Loucy (cell line): ENCODE results near the gene HLX.

Experiments
- H2AFZ ChIP-seq: fragments of 200-600 bp; sonication (generic); 2 replicates; pipeline ENCODE4 v1.6.0; 2016; ENCODE audit warnings: antibody characterized with exemption, mild to moderate bottlenecking, low read length, moderate library complexity
- H3F3A ChIP-seq: fragments of 200-600 bp; 2 replicates; pipeline ENCODE4 v1.6.0; 2016; ENCODE audit warnings: antibody characterized with exemption, low read depth, mild to moderate bottlenecking
- H3K27me3 ChIP-seq: fragments of 200-600 bp; sonication (generic); 2 replicates; pipeline ENCODE4 v1.6.1; 2014; ENCODE audit warnings: low read length, mild to moderate bottlenecking; ENCODE audit not compliant: insufficient read depth, poor library complexity, severe bottlenecking
- H3K36me3 ChIP-seq: fragments of 200-600 bp; sonication (generic); 2 replicates; pipeline ENCODE4 v1.6.1; 2016; ENCODE audit warnings: low read length; ENCODE audit not compliant: insufficient read depth
- H3K4me1 ChIP-seq: fragments of 200-600 bp; sonication (generic); 2 replicates; pipeline ENCODE4 v1.5.1; 2014; ENCODE audit warnings: low read length, mild to moderate bottlenecking; ENCODE audit not compliant: insufficient read depth, poor library complexity, severe bottlenecking
- H3K4me2 ChIP-seq: fragments of 200-600 bp; sonication (generic); 2 replicates; pipeline ENCODE4 v1.6.0; 2014; ENCODE audit warnings: antibody characterized with exemption, low read length, low read depth, mild to moderate bottlenecking; ENCODE audit not compliant: poor library complexity, severe bottlenecking
- H3K4me3 ChIP-seq: fragments of 200-600 bp; sonication (generic); 2 replicates; pipeline ENCODE4 v1.5.1; 2014; ENCODE audit warnings: low read length, mild to moderate bottlenecking, mixed read lengths; ENCODE audit not compliant: poor library complexity, severe bottlenecking
- H3K79me2 ChIP-seq: fragments of 200-600 bp; sonication (generic); 2 replicates; pipeline ENCODE4 v1.6.1; 2014; ENCODE audit warnings: low read length; ENCODE audit not compliant: insufficient read depth
- H3K9ac ChIP-seq: fragments of 200-600 bp; sonication (generic); 2 replicates; pipeline ENCODE4 v1.6.0; 2014; ENCODE audit warnings: mild to moderate bottlenecking, low read depth, low read length, moderate library complexity; ENCODE audit not compliant: poor library complexity, severe bottlenecking
- H3K9me2 ChIP-seq: fragments of 200-600 bp; sonication (generic); replicated peaks from 2 replicates; pipeline ENCODE4 v1.6.1; 2016; ENCODE audit warnings: low read depth, low read length, mixed read lengths
- H3K9me3 ChIP-seq: fragments of 200-600 bp; sonication (generic); 2 replicates; pipeline ENCODE4 v1.6.1; 2014; ENCODE audit warnings: mild to moderate bottlenecking, antibody characterized with exemption, low read length, low read depth; ENCODE audit not compliant: insufficient read depth
- H4K20me1 ChIP-seq: fragments of 200-600 bp; sonication (generic); 2 replicates; pipeline ENCODE4 v1.6.0; 2014; ENCODE audit warnings: antibody characterized with exemption, low read length, mild to moderate bottlenecking; ENCODE audit not compliant: insufficient read depth, poor library complexity, severe bottlenecking
- EZH2phosphoT487 ChIP-seq: fragments of 200-600 bp; IDR thresholded peaks from 2 replicates; pipeline ENCODE4 v1.6.1; 2018; ENCODE audit warnings: antibody characterized with exemption, mild to moderate bottlenecking, moderate library complexity, borderline replicate concordance
- TF ChIP-seq, protein P1 (sequence below): fragments of 200-600 bp; sonication (generic); conservative IDR thresholded peaks from 2 replicates; pipeline ENCODE4 v1.5.1; 2014; ENCODE audit warnings: mild to moderate bottlenecking, antibody characterized with exemption, low read length

Gene HLX

DNA sequence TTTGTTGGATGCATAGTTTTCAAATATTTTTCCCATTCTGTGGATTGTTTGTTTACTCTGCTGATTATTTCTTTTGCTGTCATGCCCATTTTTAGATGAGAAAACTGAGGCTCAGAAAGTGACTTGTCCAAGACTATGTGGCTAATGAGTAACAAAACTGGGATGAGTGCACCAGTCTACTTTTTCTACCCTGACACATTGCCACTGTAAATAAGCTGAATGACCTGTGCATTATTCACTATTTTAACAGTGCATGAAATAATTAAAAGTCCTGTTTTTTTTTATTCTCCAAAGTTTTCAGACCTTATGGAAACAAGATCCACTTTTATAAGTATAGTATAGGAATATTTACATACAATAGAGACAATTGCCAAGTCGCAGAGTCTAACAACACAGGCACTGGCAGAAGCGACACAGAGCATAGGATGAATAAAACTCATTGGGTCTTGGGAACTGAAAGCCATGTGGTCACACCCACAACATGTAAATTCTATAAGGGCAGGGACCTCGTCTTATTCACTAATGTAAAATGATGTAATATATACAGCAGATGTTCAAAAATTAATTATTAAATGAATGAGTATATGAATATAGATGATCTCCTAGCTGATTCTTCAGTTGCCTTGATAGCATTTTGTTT is 45.2 kb downstream of the HLX start:
- Histone ChIP-seq H2AFZ (no peak overlapping the region), H3F3A (no peaks in the 10 kb centered on the region), H3K4me2 (no peak overlapping the region), H3K36me3 (no peaks in the 10 kb centered on the region), H3K79me2 (no peaks in the 10 kb centered on the region), H3K4me3 (no peak overlapping the region), H3K9me2 (no peaks in the 10 kb centered on the region), H3K9me3 (no peaks in the 10 kb centered on the region), H3K27me3 (no peaks in the 10 kb centered on the region), H4K20me1 (no peaks in the 10 kb centered on the region), H3K9ac (no peak overlapping the region), H3K4me1 (peaks cover 55% of the 10 kb centered on the region)
- no peak for TF ChIP-seq EZH2phosphoT487
- TF ChIP-seq, protein P1, sequence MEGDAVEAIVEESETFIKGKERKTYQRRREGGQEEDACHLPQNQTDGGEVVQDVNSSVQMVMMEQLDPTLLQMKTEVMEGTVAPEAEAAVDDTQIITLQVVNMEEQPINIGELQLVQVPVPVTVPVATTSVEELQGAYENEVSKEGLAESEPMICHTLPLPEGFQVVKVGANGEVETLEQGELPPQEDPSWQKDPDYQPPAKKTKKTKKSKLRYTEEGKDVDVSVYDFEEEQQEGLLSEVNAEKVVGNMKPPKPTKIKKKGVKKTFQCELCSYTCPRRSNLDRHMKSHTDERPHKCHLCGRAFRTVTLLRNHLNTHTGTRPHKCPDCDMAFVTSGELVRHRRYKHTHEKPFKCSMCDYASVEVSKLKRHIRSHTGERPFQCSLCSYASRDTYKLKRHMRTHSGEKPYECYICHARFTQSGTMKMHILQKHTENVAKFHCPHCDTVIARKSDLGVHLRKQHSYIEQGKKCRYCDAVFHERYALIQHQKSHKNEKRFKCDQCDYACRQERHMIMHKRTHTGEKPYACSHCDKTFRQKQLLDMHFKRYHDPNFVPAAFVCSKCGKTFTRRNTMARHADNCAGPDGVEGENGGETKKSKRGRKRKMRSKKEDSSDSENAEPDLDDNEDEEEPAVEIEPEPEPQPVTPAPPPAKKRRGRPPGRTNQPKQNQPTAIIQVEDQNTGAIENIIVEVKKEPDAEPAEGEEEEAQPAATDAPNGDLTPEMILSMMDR, result no peak

DNA sequence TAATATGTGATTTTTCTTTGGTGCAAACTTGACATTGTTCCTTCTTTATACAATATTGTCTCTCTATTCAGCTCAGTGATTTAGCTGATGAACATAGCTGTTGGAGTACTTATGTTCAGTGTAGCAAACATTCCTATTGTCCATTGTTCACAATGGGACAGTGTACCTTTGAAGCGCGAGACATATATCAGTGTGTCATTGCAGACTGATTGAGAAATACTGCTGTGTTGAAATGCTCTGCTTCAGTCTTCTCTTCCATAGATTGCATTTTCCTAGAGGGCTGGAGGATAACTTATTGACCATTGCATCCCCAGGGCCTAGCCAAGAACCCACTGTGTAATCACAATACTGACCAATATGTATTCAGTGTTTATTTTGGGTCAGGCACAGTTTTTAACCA is 46.5 kb downstream of the HLX start:
- no peak overlapping the region for H3K4me3 ChIP-seq
- H3K4me1 ChIP-seq, result peaks cover 67% of the 10 kb centered on the region
- H3K4me2 ChIP-seq, result no peak overlapping the region
- no peaks in the 10 kb centered on the region for H3K79me2 ChIP-seq
- no peaks in the 10 kb centered on the region for H3F3A ChIP-seq
- H3K36me3 ChIP-seq, result no peaks in the 10 kb centered on the region
- no peak overlapping the region for H2AFZ ChIP-seq
- H3K9me2 ChIP-seq, result no peaks in the 10 kb centered on the region
- no peak for TF ChIP-seq EZH2phosphoT487
- TF ChIP-seq, protein P1, result no peak
- no peaks in the 10 kb centered on the region for H3K9me3 ChIP-seq
- no peak overlapping the region for H3K9ac ChIP-seq
- H3K27me3 ChIP-seq, result no peaks in the 10 kb centered on the region
- H4K20me1 ChIP-seq, result no peaks in the 10 kb centered on the region

DNA sequence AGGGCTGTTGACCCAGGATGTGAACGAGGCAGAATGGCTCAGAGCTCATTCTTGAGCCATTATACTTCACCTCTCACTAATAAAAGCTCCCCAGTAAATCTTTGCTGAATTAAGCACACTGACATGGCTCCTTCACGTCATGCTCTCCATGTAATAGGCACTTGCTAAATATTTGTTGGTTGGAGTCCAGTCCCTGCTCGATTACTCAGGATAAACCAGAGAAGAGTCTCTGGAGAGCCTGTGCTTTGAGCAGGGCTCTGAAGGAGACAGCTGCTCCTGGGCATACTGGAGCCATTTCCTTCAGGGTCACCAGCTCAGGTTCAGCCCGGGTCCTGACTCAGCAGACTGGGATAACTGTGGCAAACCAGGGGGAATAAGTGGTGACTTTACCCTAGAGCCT is 46.9 kb downstream of the HLX start:
- Histone ChIP-seq H3K9me3 (no peaks in the 10 kb centered on the region), H3K4me2 (no peak overlapping the region), H3K9ac (no peak overlapping the region), H3K27me3 (no peaks in the 10 kb centered on the region), H2AFZ (no peak overlapping the region), H3K4me3 (no peak overlapping the region), H3K9me2 (no peaks in the 10 kb centered on the region), H3F3A (no peaks in the 10 kb centered on the region), H3K36me3 (no peaks in the 10 kb centered on the region), H4K20me1 (no peaks in the 10 kb centered on the region), H3K4me1 (peaks cover 72% of the 10 kb centered on the region), H3K79me2 (no peaks in the 10 kb centered on the region)
- no peak for TF ChIP-seq EZH2phosphoT487
- TF ChIP-seq, protein P1, result no peak
